Panc1 (cell line): ENCODE results near the gene RSAD2. TPM values are rescaled to one million over a fixed set of nuclear protein-coding genes. Genes with fewer than 3 reads are reported as not detected.

Experiments
- ATAC-seq: fragments of 200-7000 bp; cut with Tn5 transposase; 2 replicates; pipeline ENCODE4 v1.9.1; 2020; ENCODE audit warnings: mild to moderate bottlenecking, moderate library complexity
- BruUV-seq: library from RNA; stranded (reverse); fragments of 400-500 nt; replicated peaks from 2 replicates; lab custom pipeline; 2021; lab: Mats Ljungman, UMichigan
- CTCF ChIA-PET: fragments of 300-600 bp; sonication (Branson Sonifier 250); formaldehyde crosslinking; loops from one replicate; lab custom pipeline; 2022; ENCODE audit warnings: antibody characterized with exemption; lab: Charles Lee
- POLR2A ChIA-PET: fragments of 300-600 bp; sonication (Branson Sonifier 250); formaldehyde crosslinking; loops from one replicate; lab custom pipeline; 2022; ENCODE audit warnings: antibody characterized with exemption; lab: Charles Lee
- DNase-seq: peaks from one replicate; pipeline ENCODE4 v3.0.0-alpha.2; 2010; ENCODE audit warnings: low read depth, low spot score
- H3K27ac ChIP-seq: 2 replicates; pipeline ENCODE4 v1.5.1; 2011; ENCODE audit warnings: mild to moderate bottlenecking, low read length, inconsistent platforms
- H3K27me3 ChIP-seq: fragments of 200-500 bp; sonication (Bioruptor generic); 2 replicates; pipeline ENCODE4 v1.6.0; 2014; ENCODE audit warnings: low read length, inconsistent platforms; ENCODE audit not compliant: control insufficient read depth, insufficient read depth
- H3K36me3 ChIP-seq: fragments of 200-500 bp; sonication (Bioruptor generic); 2 replicates; pipeline ENCODE4 v1.5.1; 2014; ENCODE audit warnings: inconsistent platforms, mild to moderate bottlenecking, low read length, moderate library complexity; ENCODE audit not compliant: control insufficient read depth, insufficient read depth
- H3K4me1 ChIP-seq: 2 replicates; pipeline ENCODE4 v1.5.1; 2011; ENCODE audit warnings: inconsistent platforms, mild to moderate bottlenecking, low read length, moderate library complexity; ENCODE audit not compliant: control insufficient read depth, insufficient read depth
- H3K4me3 ChIP-seq, 2 experiments: 2 replicates each; pipeline ENCODE4 v1.5.1; 2011 to 2012; ENCODE audit warnings: low read depth in 2 of 2, low read length in 2 of 2, mild to moderate bottlenecking in 2 of 2, inconsistent platforms in 1 of 2, moderate library complexity in 1 of 2
- H3K9me3 ChIP-seq: fragments of 200-500 bp; sonication (Bioruptor generic); 2 replicates; pipeline ENCODE4 v1.5.1; 2014; ENCODE audit warnings: low read depth, mild to moderate bottlenecking, inconsistent platforms, low read length, moderate library complexity; ENCODE audit not compliant: control insufficient read depth, insufficient read depth
- POLR2AphosphoS5 ChIP-seq: IDR thresholded peaks from 2 replicates; pipeline ENCODE4 v1.6.1; 2012; ENCODE audit warnings: mild to moderate bottlenecking, low read depth, low read length, moderate library complexity
- REST ChIP-seq, 2 experiments: IDR thresholded peaks; 2 replicates each; pipeline ENCODE4 v1.6.1; 2011 to 2012; ENCODE audit warnings: low read depth in 2 of 2, control low read depth in 1 of 2, low read length in 1 of 2, mild to moderate bottlenecking in 1 of 2, moderate library complexity in 1 of 2; ENCODE audit not compliant: insufficient read depth in 1 of 2
- SIN3A ChIP-seq: IDR thresholded peaks from 2 replicates; pipeline ENCODE4 v1.6.1; 2012; ENCODE audit warnings: low read depth, mild to moderate bottlenecking, low read length, moderate library complexity, borderline replicate concordance; ENCODE audit not compliant: insufficient read depth
- TCF7L2 ChIP-seq: IDR thresholded peaks from 2 replicates; pipeline ENCODE4 v1.6.1; 2011; ENCODE audit warnings: mild to moderate bottlenecking, low read depth, low read length, inconsistent platforms
- in situ Hi-C: cut with HindIII; loops from 2 replicates; pipeline ENCODE4 v1.10.0; 2016; ENCODE audit warnings: low sequenced_read_pairs, low pct_unique_long_range_greater_than_20kb
- intact Hi-C: fragments of 100-400 bp; cut with micrococcal nuclease; formaldehyde crosslinking; loops from one replicate; pipeline ENCODE4 v1.10.0; 2022; ENCODE audit not compliant: unreplicated experiment
- total RNA-seq: library from RNA; stranded (reverse); gene quantifications from one replicate; pipeline ENCODE4 v1.2.1, GENCODE V29; 2021; ENCODE audit not compliant: unreplicated experiment
- TF ChIP-seq, protein P1 (sequence below): fragments of 450-650 bp; IDR thresholded peaks from 2 replicates; pipeline ENCODE4 v1.5.1; 2017; ENCODE audit warnings: mild to moderate bottlenecking

Gene RSAD2
- total RNA-seq, 1 experiment from 2014 or later: 0.44 TPM

DNA sequence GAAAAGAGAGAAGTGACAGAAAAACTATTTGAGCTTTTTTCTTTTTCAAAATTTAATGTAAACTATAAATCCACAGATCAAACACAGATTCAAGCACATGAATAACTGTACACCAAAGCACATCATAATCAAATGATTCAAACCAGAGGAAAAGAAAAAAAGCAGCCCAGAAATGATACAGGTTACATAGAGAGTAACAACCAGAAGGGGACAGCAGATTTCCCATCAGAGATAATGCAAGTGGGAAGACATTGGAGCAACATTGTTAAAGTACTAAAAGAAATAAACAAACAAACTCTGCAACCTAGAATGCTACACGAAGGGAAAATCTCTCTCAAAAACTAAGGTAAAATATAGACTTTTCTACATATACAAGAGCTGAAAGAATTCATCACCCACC, 46.3 kb upstream of the RSAD2 start:
- DNase-seq (no peak), ATAC-seq (no peak)
- Histone ChIP-seq H3K27me3 (no peaks in the 10 kb centered on the region), H3K4me1 (no peaks in the 10 kb centered on the region), H3K27ac (no peak overlapping the region), H3K36me3 (no peaks in the 10 kb centered on the region), H3K4me3 (no peak overlapping the region), H3K9me3 (peaks cover 9% of the 10 kb centered on the region; the same call in 1 of the 2 replicates)
- in situ Hi-C loops: no loop called here
- ChIA-PET CTCF (no interaction called here), POLR2A (interaction anchor here (0.6 kb wide), 1 partner anchor 1750 kb away, joined by 4 read pairs; no protein-coding TSS in a partner anchor)
- no peak for TF ChIP-seq POLR2AphosphoS5
- no peak for TF ChIP-seq SIN3A
- no peak for TF ChIP-seq REST (IDR thresholded peaks at IDR 0.05; ENCODE audit: insufficient read depth in 1 of 2, low read depth in 2 of 2, low read length in 1 of 2)
- TF ChIP-seq TCF7L2: no peak
- TF ChIP-seq, protein P1, sequence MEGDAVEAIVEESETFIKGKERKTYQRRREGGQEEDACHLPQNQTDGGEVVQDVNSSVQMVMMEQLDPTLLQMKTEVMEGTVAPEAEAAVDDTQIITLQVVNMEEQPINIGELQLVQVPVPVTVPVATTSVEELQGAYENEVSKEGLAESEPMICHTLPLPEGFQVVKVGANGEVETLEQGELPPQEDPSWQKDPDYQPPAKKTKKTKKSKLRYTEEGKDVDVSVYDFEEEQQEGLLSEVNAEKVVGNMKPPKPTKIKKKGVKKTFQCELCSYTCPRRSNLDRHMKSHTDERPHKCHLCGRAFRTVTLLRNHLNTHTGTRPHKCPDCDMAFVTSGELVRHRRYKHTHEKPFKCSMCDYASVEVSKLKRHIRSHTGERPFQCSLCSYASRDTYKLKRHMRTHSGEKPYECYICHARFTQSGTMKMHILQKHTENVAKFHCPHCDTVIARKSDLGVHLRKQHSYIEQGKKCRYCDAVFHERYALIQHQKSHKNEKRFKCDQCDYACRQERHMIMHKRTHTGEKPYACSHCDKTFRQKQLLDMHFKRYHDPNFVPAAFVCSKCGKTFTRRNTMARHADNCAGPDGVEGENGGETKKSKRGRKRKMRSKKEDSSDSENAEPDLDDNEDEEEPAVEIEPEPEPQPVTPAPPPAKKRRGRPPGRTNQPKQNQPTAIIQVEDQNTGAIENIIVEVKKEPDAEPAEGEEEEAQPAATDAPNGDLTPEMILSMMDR: no peak
- intact Hi-C loops: no loop called here
- no TSS peak for BruUV-seq

DNA sequence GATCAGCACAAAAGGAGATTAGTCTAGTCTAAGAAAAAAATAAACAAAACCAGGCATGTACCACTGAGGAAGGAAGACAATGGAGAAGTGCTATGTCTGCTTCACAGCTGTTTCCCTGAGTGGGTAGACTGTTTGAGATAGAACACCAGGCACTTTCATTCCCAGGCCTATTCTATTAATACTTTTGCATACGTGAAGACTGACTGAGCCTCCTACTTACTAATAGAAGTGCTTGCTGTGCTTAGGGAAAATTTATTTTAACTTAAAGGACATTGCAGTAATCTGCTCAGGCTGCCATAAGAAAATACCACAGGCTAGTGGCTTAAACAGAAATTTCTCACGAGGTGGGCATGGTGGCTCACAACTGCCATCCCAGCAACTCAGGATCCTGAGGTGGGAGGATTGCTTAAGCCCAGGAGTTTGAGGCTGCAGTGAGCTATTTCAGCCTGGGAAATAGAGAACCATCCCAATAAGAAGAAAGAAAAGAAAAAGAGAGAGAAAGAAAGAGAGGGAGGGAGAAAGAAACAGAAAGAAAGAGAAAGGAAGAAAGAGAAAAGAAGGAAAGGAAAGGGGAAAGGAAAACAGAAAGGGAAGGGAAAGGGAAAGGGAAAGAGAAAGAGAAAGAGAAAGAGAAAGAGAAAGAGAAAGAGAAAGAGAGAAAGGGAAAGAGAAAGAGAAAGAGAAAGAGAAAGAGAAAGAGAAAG, 44.8 kb upstream of the RSAD2 start:
- intact Hi-C loops (no loop called here), in situ Hi-C loops (no loop called here)
- no peak for DNase-seq
- H3K4me1 ChIP-seq: no peaks in the 10 kb centered on the region
- ChIA-PET CTCF (no interaction called here), POLR2A (no interaction called here)
- TF ChIP-seq REST (IDR thresholded peaks at IDR 0.05; ENCODE audit: insufficient read depth in 1 of 2, low read depth in 2 of 2, low read length in 1 of 2): no peak
- TF ChIP-seq, protein P1: no peak
- no peak for TF ChIP-seq TCF7L2
- no peak for TF ChIP-seq POLR2AphosphoS5
- TF ChIP-seq SIN3A: no peak
- H3K27me3 ChIP-seq: no peaks in the 10 kb centered on the region
- H3K36me3 ChIP-seq: no peaks in the 10 kb centered on the region
- no peak overlapping the region for H3K27ac ChIP-seq
- ATAC-seq: no peak
- H3K4me3 ChIP-seq: no peak overlapping the region
- peaks cover 9% of the 10 kb centered on the region; the same call in 1 of the 2 replicates for H3K9me3 ChIP-seq
- no TSS peak for BruUV-seq
